HG02588 (cell line): Measurements from ENCODE around the gene L3MBTL4.
"Not testable (repeated sequence)": the region's sequence is repeated elsewhere in the genome, so short reads cannot be mapped to it uniquely, and the experiment has no call there.

Experiments used
- ATAC-seq: cut with Tn5 transposase; IDR thresholded peaks from one replicate; pipeline ENCODE4 v1.9.1; 2021; ENCODE audit warnings: mild to moderate bottlenecking, moderate library complexity; ENCODE audit not compliant: unreplicated experiment

The L3MBTL4 gene

DNA sequence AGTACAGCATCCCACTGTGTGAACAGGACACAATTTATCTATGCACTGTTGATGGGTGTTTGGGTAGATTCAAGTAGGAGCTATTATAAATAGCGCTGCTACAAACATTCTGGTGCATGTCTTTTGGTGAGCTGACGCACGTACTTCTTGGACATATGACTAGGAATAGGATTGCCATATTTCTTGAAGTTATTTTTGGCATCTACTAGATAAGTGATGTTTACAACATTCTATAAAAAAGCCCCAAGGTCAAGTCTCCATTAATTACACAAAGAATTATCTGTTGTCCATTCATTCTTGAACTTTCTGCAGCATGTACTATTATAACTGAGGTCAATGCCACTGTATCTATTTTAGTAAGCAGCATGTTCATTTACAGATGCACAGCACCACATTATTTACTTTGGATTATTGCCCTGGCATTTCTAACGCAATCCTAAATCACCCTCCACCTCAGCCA is 293.9 kb downstream of the L3MBTL4 start:
- no peak for ATAC-seq

DNA sequence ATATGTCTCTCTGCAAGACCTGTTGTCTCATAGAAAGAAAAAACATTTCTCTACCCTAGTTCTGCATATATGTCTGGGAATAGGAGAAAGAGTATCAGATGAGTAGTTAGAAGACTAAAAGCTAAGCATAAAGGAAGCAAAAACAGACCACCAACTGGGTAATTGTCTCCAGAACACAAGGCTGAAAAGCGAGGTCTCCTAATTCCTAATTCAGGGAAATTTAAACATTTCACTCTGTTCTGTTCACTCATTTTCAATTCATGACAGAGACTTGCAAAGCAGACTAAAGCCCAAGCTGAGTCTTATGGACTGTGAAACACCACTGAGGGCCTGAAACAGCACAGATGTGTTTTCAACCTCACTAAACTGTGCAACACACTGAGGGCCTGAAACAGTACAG is 294.9 kb downstream of the L3MBTL4 start:
- no peak for ATAC-seq

DNA sequence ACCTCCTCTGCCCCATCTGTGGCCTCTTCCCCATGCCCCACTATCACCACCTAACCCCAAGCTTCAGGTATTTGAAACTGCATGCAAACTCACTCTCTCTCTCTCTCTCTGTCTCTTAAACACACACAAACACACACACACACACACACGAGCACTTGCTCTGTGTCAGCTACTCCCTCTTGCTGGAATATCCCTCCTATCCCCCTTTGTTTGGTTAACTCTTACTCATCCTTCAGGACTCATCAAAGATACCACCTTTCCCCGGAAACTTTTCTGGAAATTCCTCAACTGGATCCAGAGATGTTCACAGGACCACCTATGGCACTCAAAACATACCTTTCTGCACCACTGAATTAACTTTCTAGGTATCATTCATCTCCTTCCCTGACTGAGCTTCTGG is 296.6 kb downstream of the L3MBTL4 start:
- ATAC-seq, result no peak

DNA sequence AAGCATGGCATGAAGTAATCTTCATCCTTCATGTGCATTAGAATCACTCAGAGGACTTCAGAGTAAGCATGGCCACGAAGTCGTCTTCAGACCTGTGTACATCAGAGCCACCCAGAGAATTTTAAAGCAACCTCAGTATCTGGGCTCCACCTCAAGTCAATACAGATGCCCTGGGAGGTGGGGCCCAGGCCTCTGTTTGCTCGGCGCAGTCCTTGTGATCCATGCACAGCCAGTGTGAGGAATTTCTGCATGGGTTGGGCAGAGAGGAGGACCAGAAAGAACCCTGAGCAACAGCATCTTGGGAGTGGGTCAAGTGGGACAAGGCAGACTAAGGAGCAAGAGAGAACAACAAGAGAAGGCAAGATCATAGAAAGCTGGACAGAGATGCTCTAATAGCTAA is 299.0 kb downstream of the L3MBTL4 start:
- no peak for ATAC-seq

DNA sequence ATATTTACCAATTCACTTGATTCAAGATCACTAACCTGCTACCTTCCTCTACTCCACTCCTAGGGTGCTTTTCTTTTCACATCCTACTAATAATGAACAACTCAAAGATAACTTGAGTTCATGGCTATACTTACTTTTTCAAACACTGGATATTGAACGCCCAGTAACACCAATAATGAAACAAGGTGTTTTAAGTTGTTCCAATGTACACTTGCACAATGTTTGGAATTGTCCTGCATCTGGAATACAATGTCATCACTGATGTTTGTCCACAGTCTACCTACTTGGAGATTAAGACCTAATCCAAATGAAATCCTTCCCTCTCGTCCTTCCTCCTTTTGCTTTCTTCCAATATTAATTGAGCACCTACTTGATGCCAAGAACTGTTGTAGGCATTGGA is 301.1 kb downstream of the L3MBTL4 start:
- ATAC-seq, result no peak

DNA sequence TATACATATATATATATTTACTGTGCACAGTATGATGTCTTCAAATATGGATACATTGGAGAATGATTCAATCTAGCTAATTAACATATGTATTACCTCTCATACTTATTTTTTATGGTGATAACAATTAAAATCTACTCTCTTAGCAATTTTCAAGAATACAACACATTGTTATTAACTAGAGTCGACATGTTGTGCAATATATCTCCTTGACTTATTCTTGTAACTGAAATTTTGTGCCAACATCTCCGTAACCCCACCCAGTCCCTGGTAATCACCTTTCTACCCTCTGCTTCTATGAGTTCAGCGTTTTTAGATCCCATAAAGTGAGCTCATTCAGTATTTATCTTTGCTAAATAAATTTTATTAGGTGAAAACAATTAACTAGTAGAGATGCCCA is 303.0 kb downstream of the L3MBTL4 start:
- ATAC-seq, result no peak

DNA sequence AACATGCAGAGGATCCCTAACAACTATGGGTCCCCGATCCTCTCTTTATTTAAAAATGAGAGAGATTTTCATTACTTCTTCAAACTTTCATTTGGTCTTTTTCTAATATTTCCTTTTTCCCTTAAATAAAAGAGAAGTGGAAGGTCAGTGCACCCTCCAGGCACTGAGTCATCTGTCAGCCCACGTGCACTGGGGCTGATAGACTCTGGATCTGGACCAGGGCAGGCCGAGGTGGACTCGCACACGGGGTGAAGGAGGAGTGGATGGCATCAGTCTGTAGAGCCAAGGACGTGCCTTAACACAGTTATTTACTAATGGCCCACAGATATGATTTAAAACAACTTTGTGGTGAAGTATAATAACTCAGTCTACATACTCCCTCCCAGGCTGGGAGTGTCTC is 305.0 kb downstream of the L3MBTL4 start:
- ATAC-seq, result no peak

DNA sequence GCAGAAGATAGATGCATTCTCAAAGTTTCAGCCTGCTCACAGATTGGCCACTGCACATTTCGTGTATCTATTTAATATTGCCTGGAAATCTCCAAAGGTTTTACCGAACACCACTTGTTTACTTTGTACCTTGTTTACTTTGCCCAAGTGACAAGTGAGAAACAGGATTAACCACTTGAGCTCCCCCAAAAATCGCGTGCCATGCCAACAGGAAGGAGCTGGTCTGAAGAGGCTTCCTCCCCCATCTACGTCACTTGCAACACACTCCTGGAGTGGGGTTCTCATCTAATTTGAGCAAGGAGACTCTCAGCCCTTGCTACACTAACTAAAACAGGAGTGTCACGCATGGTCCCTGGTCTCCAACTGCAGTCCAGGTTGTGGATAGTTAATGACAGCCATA is 306.9 kb downstream of the L3MBTL4 start:
- ATAC-seq, result no peak

DNA sequence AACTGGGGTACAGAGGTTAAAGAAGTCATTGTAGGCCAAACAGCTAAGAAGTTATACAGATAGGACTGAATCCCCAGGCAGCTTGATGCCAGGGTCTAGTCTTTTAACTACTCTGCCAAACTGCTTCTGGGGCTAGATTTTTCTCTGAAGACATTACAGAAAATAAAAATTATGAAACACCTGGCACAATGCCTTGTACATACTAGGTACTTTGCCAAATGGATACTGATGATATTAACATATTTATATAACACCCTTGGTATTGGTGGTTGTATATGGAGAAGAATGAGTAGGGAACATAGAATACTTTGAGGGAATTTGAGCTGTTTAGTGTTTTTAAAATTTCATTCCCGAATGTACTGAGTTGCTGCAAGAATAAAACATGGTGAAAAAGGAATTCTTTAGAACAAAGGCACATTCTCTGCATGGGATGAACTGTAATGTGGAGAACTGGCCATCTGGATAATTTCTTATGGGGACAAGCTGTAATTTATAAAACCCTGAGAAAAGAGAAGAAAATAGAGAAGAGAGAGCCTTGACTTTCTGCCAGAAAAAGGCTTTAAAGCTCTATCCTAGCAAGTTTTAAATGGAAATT is 308.5 kb downstream of the L3MBTL4 start:
- no peak for ATAC-seq

DNA sequence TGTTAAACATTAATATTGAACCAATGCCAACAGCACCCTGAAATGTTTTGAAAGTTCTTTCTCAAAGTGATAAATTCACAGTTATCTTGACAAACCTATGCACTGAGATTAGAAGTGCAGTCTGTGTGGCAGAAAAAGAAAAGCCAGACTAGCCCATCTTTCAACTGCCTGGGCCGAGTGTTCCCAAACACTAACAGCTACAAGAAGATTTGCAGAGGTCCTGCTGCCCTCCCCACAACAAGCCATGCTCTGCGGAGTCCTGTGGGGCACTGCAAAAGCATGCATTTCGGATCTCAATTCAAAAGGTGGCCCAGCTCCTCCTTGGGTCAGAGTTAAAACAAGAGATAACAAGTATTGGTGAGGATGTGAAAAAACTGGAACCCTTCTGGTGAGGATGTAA is 311.0 kb downstream of the L3MBTL4 start:
- no peak for ATAC-seq

DNA sequence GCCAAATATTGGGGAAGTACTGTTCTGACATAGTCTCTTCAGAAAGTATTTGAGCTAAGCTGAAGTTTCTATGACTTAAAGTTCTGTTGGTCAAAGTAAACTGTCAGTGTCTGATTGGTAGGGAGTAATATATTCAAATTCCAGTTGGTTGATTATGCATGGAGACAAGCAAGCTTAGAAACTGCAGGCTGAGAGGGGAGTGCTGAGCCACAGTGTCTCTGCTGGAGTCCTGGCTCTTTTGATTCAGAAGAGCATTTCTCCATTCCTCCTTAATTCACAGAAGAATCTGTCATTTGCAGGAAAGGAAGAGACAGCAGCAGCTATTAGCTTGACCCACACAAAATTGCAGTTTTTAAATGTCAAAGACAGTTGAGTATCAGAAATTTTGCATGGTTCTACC is 318.0 kb downstream of the L3MBTL4 start:
- ATAC-seq, result no peak

DNA sequence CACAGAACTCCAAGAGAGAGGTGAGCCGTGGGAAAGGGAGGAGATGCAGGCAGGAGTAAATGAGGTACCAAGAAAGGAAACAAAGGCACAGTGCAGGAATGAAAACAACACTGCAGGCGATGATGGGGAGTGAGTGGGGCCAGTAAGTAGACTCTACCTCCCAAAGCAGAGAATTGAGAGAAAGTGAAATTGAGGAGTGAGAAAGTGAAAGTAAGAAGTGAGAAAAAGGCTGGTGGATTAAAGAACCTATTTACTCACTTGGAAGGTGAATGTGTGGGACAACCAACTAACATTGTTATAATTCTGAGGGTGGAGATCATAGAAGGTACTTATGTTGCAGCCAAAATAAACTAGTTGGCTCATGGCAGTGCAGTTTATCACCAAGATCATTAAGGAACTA is 326.3 kb downstream of the L3MBTL4 start:
- no peak for ATAC-seq

DNA sequence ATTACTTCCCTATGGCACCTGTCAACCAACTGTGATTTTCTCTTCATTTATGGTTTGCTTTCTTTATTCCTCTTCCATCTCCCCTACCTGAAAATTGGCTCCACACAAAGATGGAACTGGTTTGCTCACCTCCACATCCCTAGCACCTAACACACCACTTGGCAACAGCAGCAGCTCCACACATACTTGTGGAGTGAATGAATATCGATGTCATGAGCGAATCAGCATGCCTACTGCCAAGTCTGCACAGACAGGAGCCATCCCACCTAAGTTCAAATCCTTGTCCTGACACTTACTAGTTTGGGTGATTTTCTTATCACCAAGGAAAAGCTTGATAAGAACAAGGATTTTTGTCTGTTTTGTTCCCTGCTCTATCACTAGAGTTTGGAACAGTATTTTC is 328.0 kb downstream of the L3MBTL4 start:
- ATAC-seq, result no peak

DNA sequence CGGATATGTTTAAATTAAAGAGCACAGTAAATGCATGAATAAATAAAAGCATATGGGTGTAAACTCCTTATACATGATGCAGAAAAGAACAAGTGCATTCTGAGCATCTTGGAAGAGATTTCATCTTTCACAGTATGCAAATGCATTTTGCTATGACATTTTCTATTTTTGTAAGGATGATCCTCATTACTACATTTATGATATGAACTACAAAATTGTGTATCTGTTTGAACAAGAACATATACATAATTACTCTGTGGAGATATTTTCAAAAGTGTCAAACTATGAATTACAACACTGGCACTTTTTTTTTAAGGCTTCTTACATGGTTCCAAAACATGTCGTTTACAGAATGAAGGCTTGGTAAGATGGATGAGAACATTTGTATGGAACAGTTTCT is 335.3 kb downstream of the L3MBTL4 start:
- no peak for ATAC-seq

DNA sequence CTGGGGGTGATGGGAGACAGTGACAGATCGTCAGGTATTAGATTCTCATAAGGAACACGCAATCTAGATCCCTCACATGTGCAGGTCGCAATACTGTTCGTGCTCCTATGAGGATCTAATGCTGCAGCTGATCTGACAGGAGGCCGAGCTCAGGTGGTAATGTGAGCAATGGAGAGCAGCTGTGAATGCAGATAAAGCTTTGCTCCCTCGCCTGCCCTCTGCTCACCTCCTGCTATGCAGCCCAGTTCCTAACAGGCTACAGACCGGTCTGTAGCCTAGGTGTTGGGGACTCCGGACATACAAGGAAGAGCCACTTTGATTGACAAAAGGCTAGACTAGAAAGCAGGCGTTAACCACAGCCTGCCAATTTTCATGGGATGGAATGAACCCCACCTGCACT is 335.8 kb downstream of the L3MBTL4 start:
- ATAC-seq, result no peak

DNA sequence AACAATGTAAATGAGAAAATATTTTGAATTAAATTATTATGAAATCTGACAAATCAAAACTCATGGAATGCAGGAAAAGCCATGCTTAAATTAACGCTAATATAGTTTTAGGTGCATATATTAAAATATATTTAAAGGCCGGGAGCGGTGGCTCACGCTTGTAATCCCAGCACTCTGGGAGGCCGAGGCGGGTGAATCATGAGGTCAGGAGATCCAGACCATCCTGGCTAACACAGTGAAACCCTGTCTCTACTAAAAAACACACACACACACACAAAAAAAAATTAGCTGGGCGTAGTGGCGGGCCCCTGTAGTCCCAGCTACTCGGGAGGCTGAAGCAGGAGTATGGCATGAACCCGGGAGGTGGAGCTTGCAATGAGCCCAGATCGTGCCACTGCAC is 342.3 kb downstream of the L3MBTL4 start:
- not testable (repeated sequence) for ATAC-seq

DNA sequence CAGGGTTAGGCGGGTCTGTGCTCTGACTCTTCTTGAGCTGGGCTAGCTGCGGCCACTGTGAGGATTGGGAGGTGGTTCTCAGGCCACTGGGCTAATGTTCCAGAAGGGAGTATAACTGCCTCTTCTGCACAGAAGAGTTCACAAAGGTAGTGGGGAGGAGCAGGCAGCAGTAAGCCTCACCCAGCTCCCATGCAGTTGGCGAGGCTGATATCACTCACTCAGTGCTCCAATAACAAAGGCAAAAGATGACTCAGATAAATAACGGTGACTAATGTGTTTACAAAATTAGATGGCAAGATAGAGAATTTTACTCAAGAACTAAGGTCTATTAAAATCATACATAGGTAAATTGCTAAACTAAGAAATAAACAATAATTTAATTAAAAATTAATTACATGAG is 345.2 kb downstream of the L3MBTL4 start:
- ATAC-seq, result no peak

DNA sequence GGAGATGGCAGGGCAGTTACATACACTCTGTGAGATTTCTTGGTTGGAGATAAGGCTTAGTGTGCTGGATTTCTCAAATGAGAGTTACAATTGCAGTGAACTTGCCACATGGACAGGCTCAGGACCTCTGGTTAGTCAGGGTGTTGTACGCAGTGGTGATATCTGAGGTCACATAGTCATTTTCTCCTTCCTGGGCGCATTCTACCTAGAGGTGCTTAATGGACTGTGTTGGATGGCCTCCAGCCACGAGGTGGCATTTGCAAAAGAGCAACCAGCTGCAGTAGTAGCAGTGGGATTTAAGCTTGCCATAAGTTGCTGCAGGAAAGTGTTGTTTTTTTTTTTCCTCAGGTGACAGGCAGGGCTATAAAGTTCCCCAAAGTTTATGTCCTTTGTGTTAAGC is 345.6 kb downstream of the L3MBTL4 start:
- no peak for ATAC-seq

DNA sequence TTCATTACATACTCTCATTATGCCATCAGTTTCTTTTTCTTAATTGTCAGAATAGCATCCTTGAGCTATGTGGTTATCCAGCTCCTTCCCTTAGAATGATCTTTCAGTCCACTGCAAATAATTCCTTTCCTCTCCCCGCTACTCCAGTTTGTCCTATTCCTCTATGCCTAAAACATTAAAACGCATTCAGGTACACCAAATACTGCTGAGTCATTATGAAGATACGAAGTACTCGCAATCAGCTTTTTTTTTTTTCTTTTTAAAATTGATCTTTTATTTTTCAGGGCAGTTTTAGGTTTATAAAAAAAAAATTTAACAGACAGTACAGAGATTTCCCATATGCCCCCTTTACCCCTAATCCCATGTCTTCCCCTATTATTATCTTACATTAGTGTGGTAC is 354.6 kb downstream of the L3MBTL4 start:
- no peak for ATAC-seq

DNA sequence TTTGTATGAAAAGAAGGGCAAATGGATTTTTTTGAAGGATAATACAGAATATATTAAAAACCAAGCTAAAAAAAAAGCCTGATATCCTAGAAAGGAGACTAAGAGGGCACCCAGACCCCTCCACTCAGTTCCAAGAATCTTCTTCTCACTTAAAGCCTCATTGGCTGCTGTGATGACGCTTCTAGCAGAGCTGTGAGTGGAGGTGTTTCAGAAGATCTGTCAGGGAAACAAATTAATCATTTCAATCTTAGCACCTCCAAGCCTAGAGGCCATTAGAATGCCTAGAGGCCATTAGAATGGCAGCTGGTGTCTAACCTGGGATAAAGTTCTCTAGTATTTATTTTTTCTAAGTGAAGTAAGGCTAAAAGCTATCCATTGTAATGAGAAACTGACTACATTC is 355.2 kb downstream of the L3MBTL4 start:
- ATAC-seq, result no peak

DNA sequence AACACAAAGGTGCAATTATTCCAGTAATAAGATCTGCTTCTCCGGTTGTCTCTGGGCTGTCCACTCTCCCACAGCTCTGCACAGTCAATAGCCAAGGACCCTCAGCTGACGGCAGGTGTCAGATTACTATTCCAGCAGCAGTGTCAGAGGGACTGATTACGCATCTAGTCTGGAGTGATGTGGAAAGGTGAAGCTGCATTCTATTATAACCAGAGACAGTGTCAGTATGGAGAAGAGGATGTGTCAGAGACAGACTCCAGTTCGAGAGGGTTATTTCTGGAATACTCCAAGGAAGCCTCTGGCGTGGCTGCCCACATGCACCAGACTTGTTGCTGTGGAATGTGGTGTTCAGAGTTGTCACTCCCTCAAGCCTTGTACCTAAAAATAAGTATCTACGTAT is 355.8 kb downstream of the L3MBTL4 start:
- ATAC-seq, result no peak

DNA sequence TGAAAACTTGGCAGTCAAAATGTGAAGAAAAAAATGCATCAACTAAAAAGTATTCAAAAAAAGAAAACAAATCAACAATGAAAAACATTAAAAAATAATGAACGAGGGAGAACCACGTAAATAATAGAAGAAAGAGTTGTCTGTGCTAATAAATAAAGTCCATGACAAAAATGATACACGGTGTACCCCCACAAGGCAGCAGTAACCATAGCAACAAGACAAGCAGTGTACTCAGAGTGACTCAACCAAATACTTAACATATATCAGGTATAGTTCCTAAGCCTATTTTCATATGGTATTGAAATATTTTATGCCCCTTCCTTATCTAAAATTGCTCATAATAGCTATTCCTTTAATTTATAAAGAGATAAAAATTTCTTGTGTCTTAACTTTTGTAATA is 357.1 kb downstream of the L3MBTL4 start:
- ATAC-seq, result no peak

DNA sequence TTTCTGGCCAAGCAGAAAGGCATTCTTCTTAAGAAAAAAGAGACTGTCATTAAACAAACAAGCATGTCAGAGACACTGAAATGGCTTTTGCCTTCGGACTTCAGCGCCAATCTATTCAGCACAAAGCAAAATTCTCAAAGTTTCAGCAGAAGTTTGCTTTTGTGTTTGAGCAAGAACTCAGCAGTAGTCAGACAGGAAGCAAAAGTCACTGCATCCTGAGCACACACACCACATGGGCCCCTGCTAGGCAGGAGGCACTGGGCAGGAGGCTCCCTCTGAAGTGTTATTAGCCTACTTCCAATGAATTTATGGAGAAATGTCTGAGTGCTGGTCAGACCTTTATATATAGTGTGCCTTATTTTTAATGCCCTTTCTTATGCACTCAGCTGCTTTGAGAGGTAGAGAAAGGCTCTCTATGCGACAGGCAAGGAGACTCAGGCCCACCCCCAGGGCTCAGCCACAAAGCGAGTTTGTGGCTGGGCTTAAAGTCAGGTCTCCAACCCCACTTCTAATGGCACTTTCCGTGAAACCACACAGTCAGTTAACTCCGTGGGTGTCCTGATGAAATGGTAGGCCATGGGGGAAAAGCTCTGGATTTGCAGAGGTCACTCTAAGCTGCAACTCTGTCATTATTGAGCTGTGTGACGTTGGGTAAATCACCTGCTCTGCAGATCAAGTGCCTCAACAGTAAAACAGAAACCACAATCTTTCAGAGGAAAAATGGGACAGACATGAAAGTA is 358.4 kb downstream of the L3MBTL4 start:
- no peak for ATAC-seq
